ENCODE data around the gene SET.
"Not testable (repeated sequence)": the region's sequence is repeated elsewhere in the genome, so short reads cannot be mapped to it uniquely, and the experiment has no call there.

The SET gene

DNA sequence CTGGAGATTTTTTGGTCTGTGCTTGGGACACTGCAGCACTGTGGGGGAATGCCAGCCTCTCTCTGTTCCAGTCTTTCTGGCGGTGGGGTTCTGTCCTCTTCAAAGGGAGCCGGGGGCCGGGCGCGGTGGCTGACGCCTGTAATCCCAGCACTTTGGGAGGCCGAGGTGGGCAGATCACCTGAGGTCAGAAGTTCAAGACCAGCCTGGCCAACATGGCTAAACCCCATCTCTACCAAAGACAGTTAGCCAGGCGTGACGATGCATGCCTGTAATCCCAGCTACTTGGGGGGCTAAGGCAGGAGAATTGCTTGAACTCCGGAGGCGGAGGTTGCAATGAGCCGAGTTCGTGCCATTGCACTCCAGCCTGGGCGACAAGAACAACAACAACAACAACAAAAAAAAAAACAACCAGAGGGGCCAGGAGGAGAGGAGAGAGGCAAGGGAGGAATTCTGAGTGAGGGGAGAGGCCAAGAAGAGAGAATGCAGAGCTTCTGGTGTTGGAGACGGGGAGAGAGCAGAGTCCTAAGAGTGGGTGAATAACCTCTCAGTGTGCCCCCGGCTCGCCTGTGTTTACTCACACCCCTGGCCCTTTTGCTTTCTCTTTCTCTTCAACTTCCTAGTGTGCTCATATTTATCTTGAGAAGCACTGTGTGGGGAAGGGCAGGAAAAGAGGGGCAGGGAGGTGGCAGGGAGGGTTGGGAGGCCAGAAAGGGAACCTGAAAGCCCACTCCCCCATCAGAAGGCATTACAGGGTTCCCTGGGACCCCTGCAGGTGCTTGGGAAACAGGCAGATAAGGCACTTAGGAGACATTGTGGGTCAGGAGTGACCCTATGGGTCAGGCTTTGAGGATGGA is 3.2 kb upstream of the SET start:
- in situ Hi-C loops (cut with MboI; ENCODE audit: low sequenced_read_pairs): no loop called here

DNA sequence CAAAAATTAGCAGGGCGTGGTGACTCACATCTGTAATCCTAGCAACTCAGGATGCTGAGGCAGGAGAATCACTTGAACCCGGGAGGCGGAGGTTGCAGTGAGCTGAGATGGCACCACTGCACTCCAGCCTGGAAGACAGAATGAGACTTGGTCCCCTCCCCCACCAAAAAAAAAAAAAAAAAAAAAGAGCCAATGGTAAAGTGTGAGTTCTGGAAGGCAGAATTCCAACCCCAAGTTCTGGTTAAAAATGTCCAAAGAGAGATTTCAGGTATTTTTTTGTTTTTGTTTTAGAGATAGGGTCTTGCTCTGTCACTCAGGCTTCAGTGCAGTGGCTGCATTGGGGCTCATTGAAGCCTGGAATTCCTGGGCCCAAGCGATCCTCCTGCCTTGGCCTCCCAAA is 1.6 kb upstream of the SET start:
- in situ Hi-C loops (cut with MboI; ENCODE audit: low sequenced_read_pairs): no loop called here

DNA sequence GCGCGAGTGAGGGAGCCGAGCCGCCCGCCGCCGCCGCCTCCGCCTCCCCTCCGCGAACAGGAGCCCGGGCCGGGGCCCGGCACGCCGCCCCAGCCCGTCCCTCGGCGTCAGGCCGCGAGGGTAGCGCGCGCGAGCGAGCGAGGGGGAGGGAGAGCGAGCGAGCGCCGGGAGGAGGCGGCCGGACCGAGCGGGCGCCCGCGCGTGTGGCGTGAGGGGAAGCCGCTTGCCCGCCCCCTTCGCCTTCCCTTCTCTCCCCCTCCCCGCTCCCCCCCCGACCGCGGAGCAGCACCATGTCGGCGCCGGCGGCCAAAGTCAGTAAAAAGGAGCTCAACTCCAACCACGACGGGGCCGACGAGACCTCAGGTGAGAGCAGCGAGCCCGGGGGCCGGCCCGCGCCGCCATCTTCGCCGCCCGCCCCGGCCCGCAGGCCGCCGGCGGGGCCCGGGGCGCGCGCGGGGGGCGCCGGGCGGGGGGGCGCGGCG is 312 bp downstream of the SET start:
- in situ Hi-C loops (cut with MboI; ENCODE audit: low sequenced_read_pairs): no loop called here

DNA sequence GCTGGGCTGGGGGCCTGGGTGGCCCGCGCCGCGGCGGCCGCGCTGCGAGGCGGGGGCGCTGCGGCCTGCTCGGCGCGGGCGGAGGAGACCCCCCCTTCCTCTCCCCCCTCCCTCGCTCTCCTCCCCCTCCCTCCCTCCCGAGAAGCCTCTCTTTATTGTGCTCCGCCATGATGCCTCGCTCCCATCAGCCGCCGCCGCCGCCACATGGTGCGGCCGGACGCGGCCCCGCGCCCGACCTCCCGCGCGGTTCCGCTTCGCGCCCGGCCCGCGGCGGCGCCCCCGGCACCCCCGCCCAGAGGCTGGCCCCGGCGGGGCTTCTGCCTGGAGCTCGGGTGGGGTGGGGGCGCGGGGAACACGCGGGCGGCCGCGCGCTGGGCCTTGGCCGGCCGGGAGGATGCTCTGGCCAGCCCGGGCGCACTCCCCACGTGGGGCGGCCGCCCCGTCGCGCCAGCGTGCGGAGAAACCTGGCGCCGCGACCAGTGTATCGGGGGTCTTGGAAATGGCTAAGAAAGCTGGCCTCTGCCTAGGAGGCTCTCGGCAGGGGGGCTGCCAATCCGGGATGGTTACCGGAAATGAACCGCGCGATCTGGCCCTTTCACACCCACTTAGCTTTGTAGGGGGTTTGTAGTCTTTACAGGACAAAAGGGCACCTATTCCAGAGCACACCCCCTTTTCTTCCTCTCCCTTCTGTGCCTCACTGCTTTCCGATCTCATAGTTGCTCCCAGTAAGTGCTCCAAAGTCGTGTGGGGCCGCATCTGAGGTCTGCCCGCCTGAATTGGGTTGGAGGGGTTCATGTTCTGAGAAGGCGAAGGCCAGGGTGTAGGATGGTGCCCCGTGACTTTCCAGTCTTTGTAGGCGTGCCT is 1.0 kb downstream of the SET start:
- in situ Hi-C loops (cut with MboI; ENCODE audit: low sequenced_read_pairs): no loop called here

DNA sequence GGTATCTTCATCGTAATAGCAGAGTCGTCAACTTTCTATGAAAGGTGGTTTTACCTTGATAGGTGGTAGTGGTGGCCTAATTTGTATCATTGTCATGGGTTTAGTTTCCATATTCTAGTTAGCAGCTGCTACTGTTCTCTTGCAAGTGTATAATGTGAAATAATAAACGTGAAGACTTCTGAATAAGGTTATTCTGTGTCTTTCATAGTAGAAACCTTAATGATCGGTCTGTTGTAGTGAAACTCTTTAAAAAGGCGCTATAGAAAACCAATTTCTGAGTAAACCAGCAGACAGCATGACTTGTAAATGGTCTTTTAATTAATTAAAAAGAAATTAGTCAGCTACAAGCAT is 1.6 kb downstream of the SET start:
- in situ Hi-C loops (cut with MboI; ENCODE audit: low sequenced_read_pairs): no loop called here

DNA sequence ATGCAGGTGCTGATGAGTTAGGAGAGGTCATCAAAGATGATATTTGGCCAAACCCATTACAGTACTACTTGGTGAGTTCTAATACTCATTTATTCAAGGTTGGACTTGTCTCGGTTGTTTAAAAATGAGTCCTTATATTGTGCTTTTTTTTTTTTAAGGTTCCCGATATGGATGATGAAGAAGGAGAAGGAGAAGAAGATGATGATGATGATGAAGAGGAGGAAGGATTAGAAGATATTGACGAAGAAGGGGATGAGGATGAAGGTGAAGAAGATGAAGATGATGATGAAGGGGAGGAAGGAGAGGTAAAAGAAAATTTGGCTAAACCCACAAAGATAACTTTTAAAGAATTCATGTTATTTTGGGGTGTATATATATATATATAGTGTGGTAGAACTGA is 4.7 kb downstream of the SET start:
- in situ Hi-C loops (cut with MboI; ENCODE audit: low sequenced_read_pairs): not testable (repeated sequence)

DNA sequence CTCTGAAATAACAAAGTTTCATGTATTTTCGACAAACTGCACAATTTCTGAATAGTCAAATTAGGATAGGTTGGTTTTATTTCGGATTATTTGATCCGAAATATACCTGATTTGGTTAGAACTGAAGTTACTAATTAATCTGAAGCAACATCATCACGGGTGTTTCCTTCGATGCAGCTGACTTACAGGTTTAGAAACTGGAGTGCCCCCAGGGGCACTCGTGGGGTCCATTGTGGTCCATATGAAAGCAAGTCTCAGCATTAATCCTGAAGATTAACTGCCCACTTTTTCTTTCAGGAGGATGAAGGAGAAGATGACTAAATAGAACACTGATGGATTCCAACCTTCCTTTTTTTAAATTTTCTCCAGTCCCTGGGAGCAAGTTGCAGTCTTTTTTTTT is 5.3 kb downstream of the SET start:
- in situ Hi-C loops (cut with MboI; ENCODE audit: low sequenced_read_pairs): no loop called here

DNA sequence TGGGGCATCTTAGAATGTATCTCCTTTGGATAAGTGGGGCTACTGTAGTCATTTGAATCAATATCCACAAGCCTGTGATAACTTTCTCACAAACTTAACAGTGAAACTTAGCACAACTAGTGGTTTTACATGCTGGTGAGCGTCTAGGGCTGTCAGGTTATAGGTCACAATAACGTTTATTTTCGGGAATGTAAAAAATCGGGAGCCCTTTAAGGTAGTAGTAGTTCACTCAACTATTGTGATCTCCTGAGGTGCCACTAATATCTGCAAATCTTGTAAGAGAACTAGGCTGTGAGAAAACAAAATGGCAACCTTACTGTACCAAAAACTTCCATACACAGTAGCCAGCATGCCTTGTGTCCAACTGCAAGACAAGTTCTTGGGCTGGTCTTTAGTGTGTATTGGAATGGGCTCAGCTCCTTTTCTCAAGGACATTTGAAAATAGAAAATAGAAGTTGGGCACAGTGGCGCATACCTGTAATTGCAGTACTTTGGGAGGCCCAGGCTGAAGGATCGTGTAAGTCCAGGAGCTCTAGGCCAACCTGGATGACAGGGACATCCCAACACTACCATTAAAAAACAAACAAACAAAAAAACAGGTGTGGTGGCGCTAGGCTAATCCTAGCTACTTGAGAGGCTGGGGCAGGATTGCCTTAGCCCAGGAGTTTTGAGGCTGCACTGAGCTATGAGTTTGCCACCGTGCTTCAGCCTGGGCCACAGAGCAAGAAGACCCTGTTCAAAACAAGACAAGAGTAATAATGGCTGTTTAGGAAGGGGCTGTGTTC is 8.1 kb downstream of the SET start:
- in situ Hi-C loops (cut with MboI; ENCODE audit: low sequenced_read_pairs): no loop called here

DNA sequence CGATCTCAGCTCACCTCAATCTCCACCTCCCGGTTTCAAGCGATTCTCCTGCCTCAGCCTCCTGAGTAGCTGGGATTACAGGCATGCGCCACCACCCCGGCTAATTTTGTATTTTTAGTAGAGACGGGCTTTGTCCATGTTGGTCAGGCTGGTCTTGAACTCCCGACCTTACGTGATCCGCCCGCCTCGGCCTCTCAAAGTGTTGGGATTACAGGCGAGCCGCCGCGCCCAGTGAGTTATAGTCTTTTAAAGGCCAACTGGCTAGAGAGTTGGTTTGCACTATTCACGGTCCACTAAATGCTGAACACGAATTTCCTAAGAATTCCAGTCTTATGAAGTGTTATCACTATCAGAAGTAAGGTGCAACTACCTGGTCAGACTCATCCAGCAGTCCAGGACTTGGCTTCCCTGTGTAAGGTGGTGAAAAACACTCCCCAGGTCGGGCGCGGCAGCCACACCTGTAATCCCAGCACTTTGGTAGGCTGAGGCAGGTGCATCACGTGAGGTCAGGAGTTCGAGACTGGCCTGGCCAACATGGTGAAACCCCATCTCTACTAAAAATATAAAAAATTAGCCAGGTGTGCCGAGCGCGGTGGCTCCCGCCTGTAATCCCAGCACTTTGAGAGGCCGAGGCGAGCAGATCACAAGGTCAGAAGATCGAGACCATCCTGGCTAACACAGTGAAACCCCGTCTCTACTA is 10.2 kb downstream of the SET start:
- in situ Hi-C loops (cut with MboI; ENCODE audit: low sequenced_read_pairs): not testable (repeated sequence)

DNA sequence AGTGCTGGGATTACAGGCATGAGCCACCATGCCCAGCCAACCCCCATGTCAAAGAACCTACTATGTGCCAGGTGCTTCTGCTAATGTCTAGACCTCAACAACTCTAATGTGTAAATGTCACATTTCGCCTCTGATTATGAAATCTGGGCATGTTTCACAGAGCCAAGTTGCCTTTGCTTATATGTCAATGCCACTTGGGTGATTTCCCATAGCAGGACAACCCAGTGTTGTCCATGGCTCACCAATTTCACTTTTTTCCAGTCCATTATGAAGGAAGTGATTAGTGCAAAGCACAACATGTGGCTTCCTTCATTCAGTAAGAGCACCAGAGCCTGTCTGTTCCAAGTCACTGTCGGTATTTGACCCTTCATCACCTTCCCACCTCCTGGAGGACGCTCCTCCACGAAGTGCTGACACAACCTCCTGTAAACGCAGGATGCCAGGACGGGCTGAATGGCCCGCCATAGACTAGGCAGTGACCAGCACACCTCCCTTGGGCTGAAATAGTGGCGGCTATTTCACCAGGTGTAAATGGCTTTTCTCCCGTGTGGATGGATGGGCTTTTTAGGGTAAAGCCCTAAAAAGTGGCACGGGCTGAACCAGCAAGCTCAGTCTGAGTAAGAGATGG is 12.3 kb downstream of the SET start:
- in situ Hi-C loops (cut with MboI; ENCODE audit: low sequenced_read_pairs): no loop called here

DNA sequence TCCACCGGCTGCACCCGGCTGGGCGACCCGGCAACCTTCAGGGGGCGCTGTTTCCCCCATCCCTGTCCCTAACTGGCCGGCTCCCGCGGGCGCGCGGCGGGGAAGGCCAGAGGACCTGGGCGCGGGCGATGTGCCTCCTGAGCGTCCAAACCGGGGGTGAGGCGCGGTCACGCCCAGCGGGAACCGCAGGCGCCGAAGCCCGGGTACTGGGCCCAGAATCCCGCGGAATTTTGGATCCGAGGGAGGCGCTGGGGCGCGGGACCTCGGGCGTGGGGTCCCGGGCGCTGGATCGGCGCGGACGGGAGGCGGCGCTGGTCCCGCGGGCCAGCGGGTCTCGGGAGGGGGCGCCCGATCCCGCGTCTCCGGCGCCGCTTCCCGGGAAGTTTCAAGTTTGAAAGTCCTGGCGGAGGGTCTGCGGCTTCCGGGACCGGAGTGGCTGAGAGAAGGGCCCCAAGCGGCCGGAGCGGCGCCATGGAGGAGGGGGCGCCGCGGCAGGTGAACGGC is 13.5 kb downstream of the SET start, which contains the start of gene PKN3:
PKN3 (plus strand) TSS at position 59 of the 504 bp plus-strand sequence; CDS start at position 472, 413 bp downstream.
- in situ Hi-C loops (cut with MboI; ENCODE audit: low sequenced_read_pairs): no loop called here

DNA sequence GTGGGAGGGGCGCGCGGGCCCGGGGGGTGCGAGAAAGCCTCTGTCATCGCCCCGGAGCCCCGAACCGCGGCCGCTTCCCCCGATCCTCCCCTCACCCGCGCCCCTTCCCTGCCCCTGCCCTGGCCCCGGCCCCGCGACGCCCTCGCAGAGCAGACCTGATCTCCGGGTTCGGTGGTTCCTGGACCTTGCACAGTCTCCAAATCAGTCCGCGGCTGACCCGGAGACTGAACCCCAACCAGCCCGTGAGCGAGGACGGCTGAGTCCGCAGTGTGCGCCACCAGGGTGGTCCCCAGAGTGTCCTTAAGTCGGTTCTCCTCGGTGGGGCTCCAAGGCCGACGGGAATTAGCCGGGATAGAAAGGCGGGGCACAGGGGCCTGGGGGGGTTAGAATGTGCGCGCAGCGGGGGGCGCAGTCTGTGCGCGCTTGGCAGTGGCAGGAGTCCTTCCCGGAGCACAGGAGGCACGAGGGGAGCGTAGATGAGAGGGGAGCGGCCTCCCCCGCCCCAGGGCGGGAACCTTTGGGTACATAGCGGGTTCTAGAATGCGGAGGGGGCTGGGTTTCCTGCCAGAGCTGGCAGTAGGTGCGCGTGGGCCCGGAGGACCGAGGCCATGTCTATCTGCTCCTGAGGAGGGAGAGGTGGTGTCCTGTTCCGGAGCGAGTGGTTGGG is 14.1 kb downstream of the SET start:
- in situ Hi-C loops (cut with MboI; ENCODE audit: low sequenced_read_pairs): no loop called here

DNA sequence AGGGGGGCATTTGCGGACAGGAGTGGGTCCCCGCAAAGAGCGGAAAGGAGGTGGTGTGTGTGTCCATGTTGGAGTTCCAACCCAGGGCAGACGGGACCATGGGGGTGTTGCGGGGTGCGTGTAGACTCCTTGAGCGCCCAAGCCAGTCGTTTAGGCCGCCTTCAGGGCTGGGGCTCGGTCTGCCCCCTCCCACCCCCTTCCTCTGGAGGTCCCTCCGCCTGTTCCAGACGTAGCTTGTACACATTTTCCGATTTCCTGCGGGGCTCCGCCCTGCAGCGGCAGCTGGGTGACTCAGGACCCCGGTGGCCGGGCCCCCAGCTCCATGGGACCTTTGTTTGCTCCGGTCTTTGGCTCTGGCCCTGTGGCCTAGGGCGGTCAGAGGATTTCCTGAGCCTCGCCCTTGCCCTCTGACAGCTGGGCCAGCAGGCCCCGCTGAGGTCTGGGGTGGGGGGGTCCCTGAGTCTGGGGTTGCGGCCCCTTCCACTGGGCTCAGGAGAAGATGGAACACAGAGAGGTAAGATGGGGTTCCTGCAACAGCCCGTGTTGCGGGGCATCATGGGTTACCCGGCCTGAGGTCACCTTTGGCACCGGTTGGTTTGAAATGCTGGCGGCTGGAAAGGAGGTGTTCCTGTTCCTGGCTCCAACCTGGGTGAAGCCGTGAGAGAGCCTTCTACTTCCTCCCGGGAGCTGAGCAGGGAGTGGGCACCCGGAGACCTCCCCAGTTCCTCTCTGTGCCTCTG is 14.8 kb downstream of the SET start:
- in situ Hi-C loops (cut with MboI; ENCODE audit: low sequenced_read_pairs): no loop called here

DNA sequence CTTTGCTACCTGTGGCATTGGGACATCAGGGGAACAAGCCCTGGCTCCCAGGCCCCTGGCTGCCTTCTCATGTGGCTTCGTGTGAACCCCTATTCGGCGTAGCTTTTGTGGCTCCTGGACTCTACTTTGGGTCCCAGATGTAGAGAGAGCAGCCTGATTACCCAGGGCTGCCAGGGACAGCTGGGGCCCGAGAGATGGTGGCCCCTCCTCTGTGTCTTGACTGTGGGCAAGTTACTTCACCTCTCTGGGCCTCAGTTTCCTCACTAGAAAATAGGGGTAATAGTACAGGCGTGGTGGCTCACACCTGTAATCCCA is 15.3 kb downstream of the SET start:
- in situ Hi-C loops (cut with MboI; ENCODE audit: low sequenced_read_pairs): no loop called here

DNA sequence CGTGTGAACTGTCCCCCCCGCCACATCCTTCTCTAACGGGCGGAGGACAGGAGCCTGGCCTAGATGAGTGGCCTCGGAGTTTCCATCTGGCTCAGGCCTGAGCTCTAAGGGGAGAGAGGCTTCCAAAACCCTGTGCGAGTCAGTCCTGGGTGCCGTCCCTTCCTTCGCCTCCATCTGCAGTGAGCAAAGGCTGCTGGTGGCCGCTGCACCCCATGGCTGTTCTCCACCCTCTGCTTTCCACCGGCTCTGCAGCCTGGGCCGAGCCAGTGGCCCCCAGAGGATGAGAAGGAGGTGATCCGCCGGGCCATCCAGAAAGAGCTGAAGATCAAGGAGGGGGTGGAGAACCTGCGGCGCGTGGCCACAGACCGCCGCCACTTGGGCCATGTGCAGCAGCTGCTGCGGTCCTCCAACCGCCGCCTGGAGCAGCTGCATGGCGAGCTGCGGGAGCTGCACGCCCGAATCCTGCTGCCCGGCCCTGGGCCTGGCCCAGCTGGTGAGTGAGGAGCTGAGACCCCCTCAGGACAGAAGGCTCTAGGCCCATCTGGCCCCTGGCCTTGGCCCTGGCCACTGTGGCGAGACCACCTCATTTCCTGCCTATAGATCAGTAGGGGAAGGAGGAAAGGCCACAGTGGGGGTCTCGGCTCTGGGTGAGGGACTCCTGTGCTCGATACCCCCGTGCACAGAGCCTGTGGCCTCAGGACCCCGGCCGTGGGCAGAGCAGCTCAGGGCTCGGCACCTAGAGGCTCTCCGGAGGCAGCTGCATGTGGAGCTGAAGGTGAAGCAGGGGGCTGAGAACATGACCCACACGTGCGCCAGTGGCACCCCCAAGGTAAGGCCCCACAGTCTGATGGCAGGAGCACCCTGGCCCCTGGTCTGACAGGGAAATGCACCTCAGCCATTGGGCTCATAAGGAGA is 16.3 kb downstream of the SET start:
- in situ Hi-C loops (cut with MboI; ENCODE audit: low sequenced_read_pairs): no loop called here

DNA sequence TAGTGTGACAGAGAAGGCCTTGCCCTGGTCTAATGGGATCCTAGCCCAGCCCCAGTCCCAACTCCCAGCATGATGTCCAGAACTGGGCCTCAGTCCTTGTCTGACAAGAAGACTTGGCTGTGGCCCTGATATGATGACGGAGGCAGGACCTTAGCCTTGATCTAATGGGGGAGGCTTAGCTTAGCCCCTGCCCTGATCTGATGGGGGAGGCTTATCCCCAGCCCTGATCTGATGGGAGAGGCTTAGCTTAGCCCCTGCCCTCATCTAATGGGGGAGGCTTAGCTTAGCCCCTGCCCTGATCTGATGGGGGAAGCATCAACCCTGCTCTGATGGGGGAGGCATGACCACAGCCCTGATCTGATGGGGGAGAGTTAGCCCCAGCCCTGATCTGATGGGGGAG is 17.0 kb downstream of the SET start:
- in situ Hi-C loops (cut with MboI; ENCODE audit: low sequenced_read_pairs): no loop called here

DNA sequence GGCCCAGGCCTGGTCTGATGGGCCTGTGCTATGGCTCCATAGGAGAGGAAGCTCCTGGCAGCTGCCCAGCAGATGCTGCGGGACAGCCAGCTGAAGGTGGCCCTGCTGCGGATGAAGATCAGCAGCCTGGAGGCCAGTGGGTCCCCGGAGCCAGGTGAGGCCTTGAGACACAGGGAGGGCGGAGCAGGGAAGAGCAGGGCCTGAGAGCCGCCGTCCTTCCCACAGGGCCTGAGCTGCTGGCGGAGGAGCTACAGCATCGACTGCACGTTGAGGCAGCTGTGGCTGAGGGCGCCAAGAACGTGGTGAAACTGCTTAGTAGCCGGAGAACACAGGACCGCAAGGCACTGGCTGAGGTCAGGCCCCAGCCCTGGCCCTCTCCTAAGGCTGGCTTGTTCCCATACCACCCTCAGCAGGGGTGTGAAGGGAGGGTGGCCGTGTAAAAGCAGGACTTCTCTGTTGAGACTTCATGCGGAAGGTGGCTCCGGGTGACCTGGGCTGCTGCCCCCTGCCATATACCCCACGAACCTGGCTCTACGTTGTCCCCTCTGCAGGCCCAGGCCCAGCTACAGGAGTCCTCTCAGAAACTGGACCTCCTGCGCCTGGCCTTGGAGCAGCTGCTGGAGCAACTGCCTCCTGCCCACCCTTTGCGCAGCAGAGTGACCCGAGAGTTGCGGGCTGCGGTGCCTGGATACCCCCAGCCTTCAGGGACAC is 17.8 kb downstream of the SET start:
- in situ Hi-C loops (cut with MboI; ENCODE audit: low sequenced_read_pairs): no loop called here

Data from HL-60/S4 treated with phorbol 12-myristate 13-acetate at 8.2 ng/mL for 4 days and 3 days (cell line).